A172 (cell line): ENCODE measurements around the gene NPY5R. TPM values are rescaled to one million over a fixed set of nuclear protein-coding genes. Genes with fewer than 3 reads are reported as not detected.

Source experiments
- DNase-seq: peaks from one replicate; pipeline ENCODE4 v3.0.0-alpha.2; 2015; ENCODE audit warnings: low spot score
- total RNA-seq: library from RNA; depleted of rRNA; stranded (reverse); fragments of >200 nt; shearing (Covaris generic); gene quantifications from 2 replicates; pipeline ENCODE4 v1.2.3, GENCODE V29; 2014; rRNA removed

NPY5R gene
- total RNA-seq, 1 experiment from 2014 or later = not detected

GRCh38 chr4:163384926-163385325 lies 41.2 kb downstream of the NPY5R start:
- DNase-seq = no peak

GRCh38 chr4:163385466-163385865 lies 41.8 kb downstream of the NPY5R start:
- DNase-seq = no peak

- DNase-seq = peak; percentile 10
These were observed 48.1 kb downstream of the NPY5R start for GRCh38 chr4:163391756-163392155.

GRCh38 chr4:163392328-163392727 lies 48.6 kb downstream of the NPY5R start:
- no peak for DNase-seq

GRCh38 chr4:163393471-163393870 lies 49.8 kb downstream of the NPY5R start:
- no peak for DNase-seq

GRCh38 chr4:163395055-163395454 lies 51.4 kb downstream of the NPY5R start:
- peak; percentile 59 for DNase-seq

- DNase-seq = peak; percentile 44
These were observed 52.1 kb downstream of the NPY5R start for GRCh38 chr4:163395758-163396157.

GRCh38 chr4:163398238-163398637 lies 54.5 kb downstream of the NPY5R start:
- no peak for DNase-seq

GRCh38 chr4:163400911-163401310 lies 57.2 kb downstream of the NPY5R start:
- DNase-seq = no peak

Other genes starting within 250 kb of the NPY5R start
- 10.1 and 11.1 TPM in 2 replicates for gene NAF1, start 177.0 kb upstream of the NPY5R start, total RNA-seq
- gene NPY1R, start 11.3 kb upstream of the NPY5R start, total RNA-seq = 1.4 and 1.6 TPM in 2 replicates
- gene TKTL2, start 129.9 kb downstream of the NPY5R start, total RNA-seq = 0.21 TPM in 1 of 2 replicates, not detected in the other
- 54.5 and 72.0 TPM in 2 replicates for gene TMA16, start 150.8 kb downstream of the NPY5R start, total RNA-seq